Endothelial cell of umbilical vein (primary cell): Measurements from ENCODE around the gene ATP6V0C. TPM values are rescaled to one million over a fixed set of nuclear protein-coding genes. Genes with fewer than 3 reads are reported as not detected.

ENCODE experiments used
- BruUV-seq: library from RNA; stranded (reverse); fragments of 400-500 nt; replicated peaks from 2 replicates; lab custom pipeline; 2021; lab: Mats Ljungman, UMichigan
- CTCF ChIA-PET: fragments of 300-600, 350-600 bp; sonication (Branson Sonifier 250); formaldehyde crosslinking; loops from one replicate; lab custom pipeline; 2021; ENCODE audit warnings: antibody characterized with exemption, inconsistent platforms; lab: Charles Lee
- POLR2A ChIA-PET: fragments of 300-600, 350-600 bp; sonication (Branson Sonifier 250); formaldehyde crosslinking; loops from one replicate; lab custom pipeline; 2021; ENCODE audit warnings: antibody characterized with exemption, inconsistent platforms; lab: Charles Lee
- DNase-seq: peaks from one replicate; pipeline ENCODE4 v3.0.0-alpha.2; 2011; ENCODE audit warnings: low read depth, low spot score
- FAIRE-seq: peaks from 2 replicates; lab custom pipeline; 2011; peaks lifted over from hg19 to GRCh38; lab: Jason Lieb, UNC
- H2AFZ ChIP-seq: 2 replicates; pipeline ENCODE4 v1.6.0; 2012; ENCODE audit warnings: low read depth, low read length, control low read depth, inconsistent platforms
- H3K27ac ChIP-seq: 2 replicates; pipeline ENCODE4 v1.5.1; 2011; ENCODE audit warnings: low read depth, mild to moderate bottlenecking, control low read depth, low read length, moderate library complexity; ENCODE audit not compliant: insufficient read depth
- H3K27me3 ChIP-seq, 2 experiments: 2 replicates each; pipeline versions ENCODE4 v1.6.0 to v1.6.1; 2011; ENCODE audit warnings: low read length in 2 of 2, mixed read lengths in 1 of 2; ENCODE audit not compliant: control insufficient read depth in 2 of 2, insufficient read depth in 2 of 2
- H3K36me3 ChIP-seq, 2 experiments: 2 replicates in 1 of 2; 3 replicates in 1 of 2; pipeline ENCODE4 v1.5.1; 2011; ENCODE audit warnings: low read length in 2 of 2, mild to moderate bottlenecking in 1 of 2, moderate library complexity in 1 of 2; ENCODE audit not compliant: control insufficient read depth in 2 of 2, insufficient read depth in 2 of 2; ENCODE audit errors: extremely low read depth in 1 of 2
- H3K4me1 ChIP-seq: 3 replicates; pipeline ENCODE4 v1.5.1; 2011; ENCODE audit warnings: mild to moderate bottlenecking, low read length; ENCODE audit not compliant: control insufficient read depth, insufficient read depth; ENCODE audit errors: extremely low read depth
- H3K4me2 ChIP-seq: 2 replicates; pipeline ENCODE4 v1.6.1; 2011; ENCODE audit warnings: low read length, control low read depth, mixed read lengths; ENCODE audit not compliant: insufficient read depth
- H3K4me3 ChIP-seq, 3 experiments: fragments of 200-600 bp in 1 of 3; sonication (generic), shearing (Covaris generic) in 1 of 3; replicated peaks in 1 of 3; 2 replicates each; pipeline ENCODE4 v1.5.1; 2011 to 2016; ENCODE audit warnings: control low read depth in 3 of 3, low read length in 3 of 3, mild to moderate bottlenecking in 2 of 3, inconsistent platforms in 1 of 3, low read depth in 1 of 3, moderate library complexity in 1 of 3; ENCODE audit not compliant: insufficient read depth in 1 of 3
- H3K79me2 ChIP-seq: 2 replicates; pipeline ENCODE4 v1.6.0; 2012; ENCODE audit warnings: low read length, inconsistent platforms; ENCODE audit not compliant: control insufficient read depth, insufficient read depth
- H3K9ac ChIP-seq: replicated peaks from 2 replicates; pipeline ENCODE3; 2011; ENCODE audit warnings: low read length, control low read depth; ENCODE audit not compliant: insufficient read depth; ENCODE audit errors: extremely low read depth
- H3K9me1 ChIP-seq: replicated peaks from 3 replicates; pipeline ENCODE4 v1.6.0; 2011; ENCODE audit warnings: mild to moderate bottlenecking, low read length; ENCODE audit not compliant: control insufficient read depth, insufficient read depth; ENCODE audit errors: extremely low read depth
- H3K9me3 ChIP-seq: replicated peaks from 2 replicates; pipeline ENCODE4 v1.5.1; 2012; ENCODE audit warnings: low read length, inconsistent platforms; ENCODE audit not compliant: control insufficient read depth, insufficient read depth
- H4K20me1 ChIP-seq: replicated peaks from 2 replicates; pipeline ENCODE3; 2011; ENCODE audit warnings: mild to moderate bottlenecking, low read length; ENCODE audit not compliant: control insufficient read depth, insufficient read depth; ENCODE audit errors: extremely low read depth
- EZH2 ChIP-seq: IDR thresholded peaks from 2 replicates; pipeline ENCODE4 v1.6.1; 2012; ENCODE audit warnings: borderline replicate concordance, low read depth, mild to moderate bottlenecking, moderate library complexity, low read length, inconsistent platforms; ENCODE audit not compliant: severe bottlenecking
- FOS ChIP-seq: IDR thresholded peaks from 2 replicates; pipeline ENCODE4 v1.6.1; 2011; ENCODE audit warnings: mild to moderate bottlenecking, low read length, moderate library complexity, borderline replicate concordance; ENCODE audit not compliant: insufficient read depth
- GATA2 ChIP-seq: IDR thresholded peaks from 2 replicates; pipeline ENCODE4 v1.7.0; 2011; ENCODE audit warnings: low read depth, mild to moderate bottlenecking, moderate library complexity, mixed read lengths, low read length; ENCODE audit not compliant: insufficient read length, insufficient read depth
- JUN ChIP-seq: IDR thresholded peaks from 2 replicates; pipeline ENCODE4 v1.6.1; 2011; ENCODE audit warnings: borderline replicate concordance, low read depth; ENCODE audit not compliant: insufficient read length, insufficient read depth
- MAX ChIP-seq: IDR thresholded peaks from 2 replicates; pipeline ENCODE4 v1.6.1; 2011; ENCODE audit not compliant: insufficient read depth, insufficient read length
- MYC ChIP-seq: IDR thresholded peaks from one replicate; pipeline ENCODE4 v1.6.1; 2011; ENCODE audit warnings: mild to moderate bottlenecking, low read depth, low read length
- POLR2A ChIP-seq: IDR thresholded peaks from 2 replicates; pipeline ENCODE4 v1.6.1; 2012; ENCODE audit warnings: low read depth, mild to moderate bottlenecking, control low read depth, low read length
- POLR2AphosphoS5 ChIP-seq: IDR thresholded peaks from 2 replicates; pipeline ENCODE4 v1.6.1; 2012; ENCODE audit warnings: low read depth, mild to moderate bottlenecking, control low read depth, low read length, moderate library complexity; ENCODE audit not compliant: insufficient read depth
- dilution Hi-C: fragments of 300-500 bp; cut with MboI; formaldehyde crosslinking; loops from one replicate; pipeline ENCODE4 v1.15.0; 2019; ENCODE audit warnings: low sequenced_read_pairs; ENCODE audit not compliant: extremely low pct_ligation_motif_present
- intact Hi-C: fragments of 100-400 bp; cut with micrococcal nuclease; formaldehyde crosslinking; loops from one replicate; pipeline ENCODE4 v1.10.0; 2022
- polyA plus RNA-seq, 4 experiments: library from polyadenylated mRNA; depleted of rRNA in 3 of 4; stranded (reverse) in 3 of 4; unstranded in 1 of 4; fragments of >200 nt; gene quantifications; 2 replicates each; pipeline versions ENCODE4 v1.2.1 to v1.2.3, GENCODE V29; 2011 to 2012; ENCODE audit warnings: missing spikeins in 1 of 4
- total RNA-seq: library from RNA; stranded (reverse); gene quantifications from 2 replicates; pipeline ENCODE4 v1.2.3, GENCODE V29; 2021
- TF ChIP-seq, protein P1 (sequence below), 2 donors: IDR thresholded peaks; 1 replicate in 1 of 2; 2 replicates in 1 of 2; pipeline ENCODE4 v1.5.1; 2011; ENCODE audit warnings: low read length in 2 of 2, mild to moderate bottlenecking in 2 of 2, moderate library complexity in 2 of 2, control low read depth in 1 of 2, inconsistent platforms in 1 of 2, low read depth in 1 of 2; ENCODE audit not compliant: insufficient read depth in 1 of 2; ENCODE audit errors: extremely low read depth in 1 of 2

ATP6V0C gene
- total and polyA plus RNA-seq, 2 donors (not counting 3 experiments of a cell fraction or from before 2014, with no cell fraction given): 146 to 194 TPM

DNA sequence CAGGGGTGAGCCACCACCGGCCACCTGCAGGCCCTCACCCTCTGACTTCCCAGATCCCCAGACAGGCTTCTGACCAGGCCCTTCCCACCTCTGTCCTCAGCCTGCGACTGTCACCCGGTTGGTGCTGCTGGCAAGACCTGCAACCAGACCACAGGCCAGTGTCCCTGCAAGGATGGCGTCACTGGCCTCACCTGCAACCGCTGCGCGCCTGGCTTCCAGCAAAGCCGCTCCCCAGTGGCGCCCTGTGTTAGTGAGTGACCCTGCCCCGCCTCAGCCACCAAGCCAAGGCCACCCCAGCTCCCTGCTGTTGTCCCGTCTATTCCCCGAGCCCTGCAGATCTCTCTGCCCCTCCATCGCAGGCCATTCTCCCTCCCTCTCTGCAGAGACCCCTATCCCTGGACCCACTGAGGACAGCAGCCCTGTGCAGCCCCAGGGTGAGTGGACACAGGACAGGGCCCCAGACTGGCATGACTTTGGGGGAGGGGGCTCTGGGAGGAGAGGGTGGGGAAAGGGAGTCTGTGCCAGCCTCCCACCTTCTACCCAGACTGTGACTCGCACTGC, 40.8 kb upstream of the ATP6V0C start:
- peaks cover 18 to 22% of the 10 kb centered on the region in 2 experiments for H3K27me3 ChIP-seq
- H3K36me3 ChIP-seq: no peaks in the 10 kb centered on the region
- H3K9ac ChIP-seq: no peak overlapping the region
- no peak overlapping the region for H2AFZ ChIP-seq
- no peaks in the 10 kb centered on the region for H3K9me3 ChIP-seq
- H4K20me1 ChIP-seq: no peaks in the 10 kb centered on the region
- POLR2A ChIA-PET: interaction anchor here (0.6 kb wide), 1 partner anchor 16 kb away, joined by 3 read pairs; no protein-coding TSS in a partner anchor
- H3K4me1 ChIP-seq: peaks cover 15% of the 10 kb centered on the region
- H3K9me1 ChIP-seq: no peaks in the 10 kb centered on the region
- H3K79me2 ChIP-seq: peaks cover 6% of the 10 kb centered on the region
- no peak overlapping the region for H3K27ac ChIP-seq
- TF ChIP-seq POLR2A (no peak), POLR2AphosphoS5 (no peak), JUN (no peak), EZH2 (no peak), GATA2 (no peak), FOS (no peak), MYC (no peak), MAX (no peak)
- TF ChIP-seq, protein P1, sequence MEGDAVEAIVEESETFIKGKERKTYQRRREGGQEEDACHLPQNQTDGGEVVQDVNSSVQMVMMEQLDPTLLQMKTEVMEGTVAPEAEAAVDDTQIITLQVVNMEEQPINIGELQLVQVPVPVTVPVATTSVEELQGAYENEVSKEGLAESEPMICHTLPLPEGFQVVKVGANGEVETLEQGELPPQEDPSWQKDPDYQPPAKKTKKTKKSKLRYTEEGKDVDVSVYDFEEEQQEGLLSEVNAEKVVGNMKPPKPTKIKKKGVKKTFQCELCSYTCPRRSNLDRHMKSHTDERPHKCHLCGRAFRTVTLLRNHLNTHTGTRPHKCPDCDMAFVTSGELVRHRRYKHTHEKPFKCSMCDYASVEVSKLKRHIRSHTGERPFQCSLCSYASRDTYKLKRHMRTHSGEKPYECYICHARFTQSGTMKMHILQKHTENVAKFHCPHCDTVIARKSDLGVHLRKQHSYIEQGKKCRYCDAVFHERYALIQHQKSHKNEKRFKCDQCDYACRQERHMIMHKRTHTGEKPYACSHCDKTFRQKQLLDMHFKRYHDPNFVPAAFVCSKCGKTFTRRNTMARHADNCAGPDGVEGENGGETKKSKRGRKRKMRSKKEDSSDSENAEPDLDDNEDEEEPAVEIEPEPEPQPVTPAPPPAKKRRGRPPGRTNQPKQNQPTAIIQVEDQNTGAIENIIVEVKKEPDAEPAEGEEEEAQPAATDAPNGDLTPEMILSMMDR (IDR thresholded peaks at IDR 0.05; ENCODE audit: extremely low read depth in 1 of 2, insufficient read depth in 1 of 2, low read depth in 1 of 2, low read length in 2 of 2): no peak
- BruUV-seq: no TSS peak
- H3K4me3 ChIP-seq: no peak overlapping the region
- dilution Hi-C loops (no loop called here), intact Hi-C loops (no loop called here)
- DNase-seq (no peak), FAIRE-seq (no peak)
- H3K4me2 ChIP-seq: no peak overlapping the region
- CTCF ChIA-PET: no interaction called here
